Effector memory CD4-positive, alpha-beta T cell (primary cell): Measurements from ENCODE around the gene MLLT6.

Experiments
- DNase-seq, 3 donors: peaks; one replicate each; pipeline ENCODE4 v3.0.0-alpha.2; 2020
- H3K27ac ChIP-seq: 2 replicates; pipeline ENCODE4 v1.7.0; 2013; ENCODE audit warnings: mild to moderate bottlenecking, low read length, moderate library complexity; ENCODE audit not compliant: insufficient read depth, poor library complexity, severe bottlenecking
- H3K27me3 ChIP-seq: replicated peaks from 2 replicates; pipeline ENCODE4 v1.7.0; 2013; ENCODE audit warnings: mild to moderate bottlenecking, low read length; ENCODE audit not compliant: insufficient read depth, control insufficient read depth, poor library complexity, severe bottlenecking
- H3K36me3 ChIP-seq: 2 replicates; pipeline ENCODE4 v1.7.0; 2013; ENCODE audit warnings: mild to moderate bottlenecking, low read length, moderate library complexity; ENCODE audit not compliant: control insufficient read depth, insufficient read depth
- H3K4me1 ChIP-seq: 2 replicates; pipeline ENCODE4 v1.7.0; 2013; ENCODE audit warnings: low read length, mild to moderate bottlenecking; ENCODE audit not compliant: control insufficient read depth, insufficient read depth, poor library complexity, severe bottlenecking
- H3K4me3 ChIP-seq: 2 replicates; pipeline ENCODE4 v1.7.0; 2013; ENCODE audit warnings: low read length, low read depth, mild to moderate bottlenecking; ENCODE audit not compliant: insufficient read depth, poor library complexity, severe bottlenecking
- H3K9me3 ChIP-seq: 2 replicates; pipeline ENCODE4 v1.7.0; 2013; ENCODE audit warnings: mild to moderate bottlenecking, low read length, moderate library complexity; ENCODE audit not compliant: control insufficient read depth

Gene MLLT6

DNA sequence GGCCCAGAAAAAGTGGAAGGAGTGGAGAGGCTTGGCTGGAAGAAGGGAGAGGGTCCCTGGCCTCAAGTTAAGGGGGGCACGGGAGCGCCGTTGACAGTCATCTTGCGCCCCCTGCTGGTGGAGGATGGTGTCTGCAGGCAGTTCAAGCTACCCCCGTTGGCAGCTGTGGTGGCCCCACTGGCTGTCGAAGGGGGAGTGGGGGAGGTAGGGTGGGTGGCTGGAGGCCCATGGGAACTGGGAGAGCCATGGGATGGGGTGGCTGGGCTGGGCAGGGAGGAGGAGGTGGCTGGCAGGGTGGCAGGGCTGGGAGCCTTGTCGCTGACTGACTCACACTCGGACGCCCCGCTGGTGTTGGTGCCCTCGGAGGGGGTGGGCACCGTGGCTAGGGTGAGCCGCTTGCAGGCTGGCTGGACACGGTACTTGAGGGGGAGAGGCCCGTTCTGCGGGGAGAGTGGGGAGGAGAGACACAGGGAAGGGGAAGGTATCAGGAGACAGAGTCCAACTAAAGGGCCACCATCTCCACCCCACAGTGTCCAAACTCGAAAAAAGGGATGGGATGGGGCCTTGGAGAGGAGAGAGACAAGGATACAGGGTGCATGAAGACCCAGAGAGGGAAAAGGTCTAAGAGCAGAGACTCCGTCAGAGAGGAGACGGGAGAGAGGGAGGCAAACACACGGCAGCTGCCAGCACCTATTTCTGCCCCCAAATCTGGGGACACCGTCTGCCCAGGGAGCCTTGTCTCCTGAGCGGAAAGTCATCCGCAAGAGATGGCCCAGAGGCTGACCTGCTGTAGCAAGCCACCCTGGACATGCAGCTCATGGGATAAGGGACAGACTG lies 30.3 kb downstream of the MLLT6 start:
- H3K27me3 ChIP-seq: no peaks in the 10 kb centered on the region
- no peaks in the 10 kb centered on the region for H3K9me3 ChIP-seq
- no peak overlapping the region for H3K27ac ChIP-seq
- H3K36me3 ChIP-seq: no peaks in the 10 kb centered on the region
- peaks cover 20% of the 10 kb centered on the region for H3K4me1 ChIP-seq
- no peak overlapping the region for H3K4me3 ChIP-seq
- peak; percentile 41 to 67 (median 59) for DNase-seq

DNA sequence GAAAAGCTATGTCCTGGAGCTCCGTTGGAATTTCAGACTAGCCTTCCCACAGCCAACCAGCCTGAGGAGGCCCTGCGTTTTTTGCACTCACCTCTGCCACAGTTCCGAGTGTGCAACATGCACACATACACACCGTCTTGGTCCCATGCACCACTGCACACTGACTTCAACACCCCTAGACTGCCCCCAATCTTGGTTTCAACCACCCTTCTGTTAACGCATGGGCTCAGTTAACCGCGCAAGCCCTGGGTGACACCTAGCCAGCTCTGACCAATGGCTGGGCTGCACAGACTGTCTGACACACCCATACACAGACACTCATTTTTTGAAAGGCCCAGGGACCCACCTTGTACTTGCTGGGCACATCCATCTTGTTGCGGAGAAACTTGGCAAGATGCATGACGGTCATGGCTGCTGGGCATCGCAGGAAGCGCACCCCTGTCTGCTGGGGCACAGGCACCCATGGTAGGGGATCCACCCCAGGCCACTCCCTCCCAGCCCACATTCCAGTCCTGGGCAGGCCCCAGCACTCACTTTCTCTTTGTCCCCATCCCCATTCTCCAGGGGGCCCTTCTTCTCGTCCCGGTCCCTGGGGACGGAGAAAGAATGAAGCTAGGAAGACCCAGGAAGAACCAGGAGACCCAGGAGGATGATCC lies 33.1 kb downstream of the MLLT6 start:
- Histone ChIP-seq H3K36me3 (no peaks in the 10 kb centered on the region), H3K4me1 (peaks cover 5% of the 10 kb centered on the region), H3K27ac (no peak overlapping the region)

DNA sequence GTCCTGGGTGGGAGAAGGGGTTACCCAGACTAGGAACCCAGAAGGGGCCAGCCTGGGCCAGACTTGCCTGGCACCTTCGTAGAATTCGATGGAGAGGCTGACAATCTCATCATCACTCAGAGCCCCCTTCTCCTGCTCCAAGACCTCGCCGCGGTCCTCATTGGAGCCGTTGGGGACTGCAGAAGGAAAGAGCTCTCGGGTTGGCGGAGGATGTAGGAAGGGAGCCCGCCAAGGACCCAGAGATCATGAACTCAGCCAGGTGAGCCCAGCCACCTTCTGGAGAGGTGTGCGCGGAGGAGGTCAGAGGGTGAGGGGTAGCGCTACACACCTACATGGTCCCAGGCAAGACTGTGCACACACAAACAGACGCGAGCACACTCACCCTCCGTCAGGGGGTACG lies 33.6 kb downstream of the MLLT6 start:
- DNase-seq: no peak
- Histone ChIP-seq H3K27me3 (no peaks in the 10 kb centered on the region), H3K9me3 (no peaks in the 10 kb centered on the region), H3K4me3 (no peak overlapping the region), H3K36me3 (no peaks in the 10 kb centered on the region), H3K4me1 (peaks cover 5% of the 10 kb centered on the region), H3K27ac (no peak overlapping the region)

More for the DNA sequence above, 33.1 kb downstream of the MLLT6 start:
- H3K27me3 ChIP-seq: no peaks in the 10 kb centered on the region
- H3K9me3 ChIP-seq: no peaks in the 10 kb centered on the region
- no peak for DNase-seq
- H3K4me3 ChIP-seq: no peak overlapping the region

DNA sequence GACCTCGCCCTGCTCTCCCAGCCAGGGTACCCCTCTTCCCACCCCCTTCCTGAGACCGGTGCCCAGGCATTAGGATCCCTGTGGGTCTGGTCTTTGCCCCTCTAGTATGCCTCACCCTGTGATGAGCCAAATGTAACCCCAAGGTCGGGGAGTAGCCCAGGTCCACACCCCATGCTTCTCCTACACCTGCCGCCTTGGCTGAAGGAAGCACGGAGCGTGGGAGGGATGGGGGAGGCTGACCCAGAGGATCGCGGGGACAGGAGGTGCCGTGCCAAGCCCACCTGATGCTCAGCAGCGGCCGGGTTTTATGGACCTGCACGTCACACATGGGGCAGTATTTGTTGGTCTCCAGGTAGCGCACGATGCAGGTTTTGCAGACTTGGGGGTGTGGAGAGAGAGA lies 34.2 kb downstream of the MLLT6 start:
- DNase-seq: no peak
- Histone ChIP-seq H3K4me1 (peaks cover 5% of the 10 kb centered on the region), H3K36me3 (no peaks in the 10 kb centered on the region), H3K9me3 (no peaks in the 10 kb centered on the region), H3K27ac (no peak overlapping the region), H3K4me3 (no peak overlapping the region), H3K27me3 (no peaks in the 10 kb centered on the region)

DNA sequence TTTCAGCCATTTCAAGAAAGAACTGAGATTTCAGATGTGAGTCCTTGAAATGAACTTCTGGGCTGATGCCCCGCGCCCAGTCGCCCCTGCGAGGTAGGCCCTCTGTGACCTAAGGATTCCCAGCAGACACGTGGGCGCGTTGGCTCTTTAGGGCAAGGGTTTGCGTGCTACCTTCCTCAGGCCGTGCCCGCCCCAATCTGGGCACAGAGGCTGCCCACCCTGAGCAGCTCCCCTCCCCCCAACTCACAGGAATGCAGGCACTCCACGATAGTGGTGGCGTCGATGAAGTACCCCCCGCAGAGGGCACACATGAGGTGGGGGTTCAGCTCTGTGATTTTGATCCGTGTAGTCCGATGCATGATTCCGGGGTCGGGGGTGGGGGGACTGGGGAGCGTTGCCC lies 35.0 kb downstream of the MLLT6 start:
- H3K36me3 ChIP-seq: no peaks in the 10 kb centered on the region
- H3K27me3 ChIP-seq: no peaks in the 10 kb centered on the region
- peaks cover 4% of the 10 kb centered on the region for H3K4me1 ChIP-seq
- no peak for DNase-seq
- no peak overlapping the region for H3K27ac ChIP-seq
- H3K9me3 ChIP-seq: no peaks in the 10 kb centered on the region
- no peak overlapping the region for H3K4me3 ChIP-seq

DNA sequence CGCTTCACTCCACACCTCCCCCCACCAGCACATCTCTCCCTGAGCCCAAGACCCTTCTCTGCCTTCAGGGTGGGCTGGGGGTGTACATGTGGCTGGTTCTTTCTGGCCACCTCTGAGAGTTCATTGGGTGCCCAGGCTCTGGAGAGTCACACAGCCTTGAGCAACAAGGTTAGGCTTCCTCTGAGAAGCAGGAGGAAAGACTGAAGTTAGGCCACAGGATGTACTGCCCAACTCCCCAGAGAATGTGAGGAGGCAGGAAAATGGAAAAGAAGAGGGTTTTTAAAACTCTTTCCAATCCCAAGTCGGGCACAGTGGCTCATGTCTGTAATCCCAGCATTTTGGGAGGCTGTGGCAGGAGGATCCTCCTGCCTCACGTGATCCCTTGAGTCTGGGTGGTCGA lies 35.7 kb downstream of the MLLT6 start:
- no peak for DNase-seq
- H3K27ac ChIP-seq: no peak overlapping the region
- H3K4me1 ChIP-seq: no peaks in the 10 kb centered on the region
- H3K4me3 ChIP-seq: no peak overlapping the region
- H3K36me3 ChIP-seq: no peaks in the 10 kb centered on the region
- H3K9me3 ChIP-seq: no peaks in the 10 kb centered on the region
- no peaks in the 10 kb centered on the region for H3K27me3 ChIP-seq

DNA sequence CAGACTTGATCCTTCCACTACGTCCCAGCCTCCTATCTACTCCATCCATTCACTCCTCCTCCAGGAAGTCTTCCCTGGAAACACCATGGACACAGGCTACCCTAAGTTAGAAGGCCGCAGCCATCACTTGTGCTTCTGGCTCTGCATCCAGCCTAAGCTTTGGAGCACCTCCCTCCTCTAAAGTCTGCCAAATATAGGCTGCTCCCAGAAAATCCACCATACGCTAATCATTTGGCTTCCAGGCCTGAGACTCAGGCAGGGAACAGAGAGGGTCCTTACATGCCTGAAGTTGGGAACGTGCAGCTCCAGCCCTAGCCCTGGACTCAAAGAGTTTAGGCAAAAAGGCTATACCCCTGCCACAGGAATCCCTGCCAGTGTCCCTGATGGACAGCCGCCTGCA lies 36.4 kb downstream of the MLLT6 start:
- Histone ChIP-seq H3K27ac (no peak overlapping the region), H3K9me3 (no peaks in the 10 kb centered on the region), H3K36me3 (no peaks in the 10 kb centered on the region), H3K27me3 (no peaks in the 10 kb centered on the region), H3K4me1 (no peaks in the 10 kb centered on the region), H3K4me3 (no peak overlapping the region)
- no peak for DNase-seq

DNA sequence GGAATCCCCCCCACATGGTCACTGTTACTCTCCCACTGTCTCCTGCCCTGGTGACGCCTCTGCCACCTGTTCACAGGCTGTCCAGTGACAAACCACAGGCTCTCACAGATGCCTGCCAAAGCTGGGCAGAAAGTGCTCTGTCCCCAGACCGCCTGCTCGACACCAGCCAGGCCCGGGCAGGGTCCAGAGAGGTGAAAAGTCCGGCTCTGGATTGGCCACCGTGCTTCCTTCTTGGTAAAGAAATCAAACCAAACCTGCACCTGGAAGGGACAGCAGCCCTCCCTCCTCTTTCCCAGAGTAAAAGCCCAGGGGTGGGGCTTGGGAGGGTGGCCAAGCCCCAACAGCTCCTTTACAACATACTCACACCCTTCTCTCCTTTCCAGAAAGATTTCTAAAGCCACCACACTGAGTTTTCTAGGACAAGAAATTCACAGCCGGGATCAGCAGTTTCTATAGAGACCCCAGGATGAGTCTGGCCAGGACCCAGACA lies 36.9 kb downstream of the MLLT6 start:
- Histone ChIP-seq H3K36me3 (no peaks in the 10 kb centered on the region), H3K27me3 (peaks cover 3% of the 10 kb centered on the region), H3K9me3 (no peaks in the 10 kb centered on the region), H3K4me3 (no peak overlapping the region), H3K4me1 (peaks cover 1% of the 10 kb centered on the region), H3K27ac (no peak overlapping the region)
- no peak for DNase-seq

DNA sequence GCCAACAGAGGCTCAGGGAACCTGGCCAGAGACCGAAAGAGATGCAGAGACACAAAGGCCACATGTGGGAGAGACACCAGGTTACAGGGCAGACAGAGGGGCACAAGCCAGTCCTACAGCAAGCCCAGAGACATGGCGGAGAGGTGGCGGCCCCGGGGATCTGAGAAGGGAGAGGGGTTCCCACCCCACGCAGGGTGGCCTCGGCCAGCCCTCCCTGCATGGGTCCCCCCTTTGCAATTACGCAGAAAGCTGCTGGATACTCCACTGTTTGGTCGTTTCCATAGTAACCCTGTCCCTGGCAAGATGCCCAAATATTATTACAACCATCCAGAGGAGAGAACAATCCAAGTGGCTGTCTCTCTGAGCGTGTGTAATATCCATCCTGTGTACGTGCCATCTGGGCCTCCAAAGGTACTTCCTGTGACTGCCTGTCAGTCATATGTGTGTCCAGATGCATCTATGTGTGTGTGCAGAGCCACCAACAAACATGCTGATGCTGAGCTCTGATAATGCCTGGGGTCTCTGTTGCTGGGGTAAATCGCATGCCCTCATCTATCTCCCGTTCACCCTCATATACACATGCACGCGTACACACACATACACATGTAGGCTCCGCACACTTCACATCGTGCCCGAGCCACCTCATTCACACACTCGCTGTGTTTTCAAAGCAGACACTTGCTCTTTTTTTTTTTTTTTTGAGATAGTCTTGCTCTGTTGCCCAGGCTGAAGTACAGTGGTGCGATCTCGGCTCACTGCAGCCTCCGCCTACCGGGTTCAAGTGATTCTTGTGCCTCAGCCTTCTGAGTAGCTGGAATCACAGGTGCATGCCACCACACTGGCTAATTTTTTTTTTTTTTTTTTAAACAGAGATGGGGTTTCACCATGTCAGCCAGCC lies 37.6 kb downstream of the MLLT6 start:
- DNase-seq: no peak
- no peaks in the 10 kb centered on the region for H3K9me3 ChIP-seq
- no peak overlapping the region for H3K4me3 ChIP-seq
- no peaks in the 10 kb centered on the region for H3K36me3 ChIP-seq
- H3K27ac ChIP-seq: no peak overlapping the region
- peaks cover 8% of the 10 kb centered on the region for H3K4me1 ChIP-seq
- peaks cover 10% of the 10 kb centered on the region for H3K27me3 ChIP-seq
